Dermis microvascular lymphatic vessel endothelial cell (primary cell): ENCODE measurements around the gene LRRC3B. TPM values are rescaled to one million over a fixed set of nuclear protein-coding genes. Genes with fewer than 3 reads are reported as not detected.

Source experiments
- DNase-seq, 2 donors: peaks; one replicate each; pipeline versions ENCODE4 v3.0.0 to v3.0.0-alpha.2; 2010; ENCODE audit warnings: low read depth in 2 of 2
- total RNA-seq: library from RNA; depleted of rRNA; stranded (reverse); fragments of >200 nt; gene quantifications from 2 replicates; pipeline ENCODE4 v1.2.1, GENCODE V29; 2014

The LRRC3B gene
- total RNA-seq, 1 donor from 2014 or later = not detected

DNA sequence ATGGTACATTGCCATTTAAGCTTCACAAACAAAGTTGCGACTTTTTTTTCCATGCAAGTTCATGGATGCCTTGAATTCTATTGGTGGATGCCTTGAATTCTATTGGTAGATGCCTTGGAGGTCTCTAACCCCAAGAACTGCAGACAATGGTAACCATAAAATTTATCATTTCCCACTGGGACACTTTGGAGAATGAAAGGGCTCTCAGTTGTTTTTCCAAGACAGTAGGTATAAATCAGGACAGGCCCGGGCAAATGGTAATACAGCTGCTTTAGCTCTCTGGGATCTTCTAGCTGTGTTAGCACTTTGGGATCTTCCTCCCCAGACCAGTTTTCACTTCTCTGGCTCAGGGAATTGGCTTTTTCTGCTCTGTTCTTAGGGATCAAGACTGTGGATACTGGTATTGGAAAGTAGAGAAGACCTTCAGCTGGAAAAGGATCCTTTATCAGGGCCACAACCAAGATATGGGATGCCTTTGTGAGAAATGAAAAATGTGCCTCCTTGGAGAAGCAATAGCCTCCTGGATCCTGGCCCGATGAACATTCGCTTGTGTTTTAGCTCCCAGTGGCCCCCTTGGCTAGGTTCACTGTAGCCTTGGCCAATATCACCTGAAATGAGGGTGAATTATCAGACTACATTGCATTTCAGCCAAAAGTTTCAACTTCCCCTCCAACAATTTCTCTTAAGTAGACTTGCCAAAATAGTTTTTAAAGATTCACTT lies 8.3 kb downstream of the LRRC3B start:
- no peak for DNase-seq

DNA sequence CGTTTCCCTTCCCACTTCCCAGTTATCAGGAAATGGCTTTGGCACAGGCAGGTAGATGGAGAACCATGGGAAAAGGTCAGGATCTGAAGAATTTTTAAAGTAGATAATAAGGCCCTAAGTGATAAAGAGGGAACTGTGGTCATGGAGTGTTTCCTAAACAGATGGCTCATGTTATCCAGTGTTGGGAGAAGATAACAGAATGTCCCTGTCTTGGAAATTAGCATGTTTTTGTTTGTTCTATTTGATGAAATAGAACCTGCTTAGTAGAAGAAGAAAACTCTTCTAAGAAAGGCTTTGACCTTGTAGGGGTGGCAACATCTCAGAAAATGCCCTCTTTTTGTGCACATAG lies 8.8 kb downstream of the LRRC3B start:
- DNase-seq = no peak

DNA sequence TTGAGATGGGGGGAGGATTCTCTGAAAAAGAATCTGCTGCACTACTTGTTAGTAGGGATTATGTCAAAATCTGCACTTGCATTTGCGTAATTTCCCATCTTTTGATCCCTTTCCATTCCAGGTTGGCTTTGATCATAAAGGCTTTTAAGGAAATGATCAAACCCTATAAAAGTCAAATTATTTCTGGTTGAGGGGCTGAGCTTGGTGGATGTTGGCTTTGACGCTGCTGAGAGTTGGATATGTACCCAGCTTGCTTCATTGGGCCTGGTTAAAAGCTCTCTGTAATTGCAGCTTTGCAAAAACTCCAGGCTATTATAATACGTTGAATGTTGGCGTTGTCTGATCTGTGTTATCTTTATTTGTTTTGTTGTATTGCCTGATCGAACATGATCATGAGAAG lies 12.0 kb downstream of the LRRC3B start:
- no peak for DNase-seq

DNA sequence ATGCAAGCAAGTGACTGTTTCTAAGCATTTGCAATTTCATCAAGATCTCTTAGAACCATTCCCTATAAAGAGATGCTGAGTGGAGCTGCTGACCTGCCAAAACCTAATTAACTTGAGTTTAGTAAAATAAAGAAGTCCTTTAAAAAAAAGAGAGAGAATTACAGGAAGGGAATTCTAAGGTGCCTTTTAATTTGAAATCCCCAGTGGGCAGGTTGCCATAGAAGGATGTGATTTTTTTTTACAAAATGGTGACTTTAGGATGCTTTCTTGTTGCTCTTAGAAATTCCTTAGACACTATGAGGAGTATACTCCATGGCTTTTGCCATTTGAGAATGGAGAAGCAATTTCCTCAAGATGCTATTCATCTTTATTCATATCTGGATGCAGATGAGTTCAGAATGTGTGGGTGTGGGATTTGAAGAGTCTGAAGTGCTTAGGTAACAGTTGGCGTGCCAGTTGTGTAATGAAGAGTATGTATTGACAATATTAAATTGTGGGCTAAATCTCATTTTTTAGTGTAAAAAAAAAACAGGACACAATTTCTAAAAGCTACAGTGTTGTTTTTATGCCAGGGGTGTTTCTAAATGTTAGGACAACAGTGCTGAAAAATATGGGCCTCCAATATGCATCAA lies 13.6 kb downstream of the LRRC3B start:
- no peak for DNase-seq

DNA sequence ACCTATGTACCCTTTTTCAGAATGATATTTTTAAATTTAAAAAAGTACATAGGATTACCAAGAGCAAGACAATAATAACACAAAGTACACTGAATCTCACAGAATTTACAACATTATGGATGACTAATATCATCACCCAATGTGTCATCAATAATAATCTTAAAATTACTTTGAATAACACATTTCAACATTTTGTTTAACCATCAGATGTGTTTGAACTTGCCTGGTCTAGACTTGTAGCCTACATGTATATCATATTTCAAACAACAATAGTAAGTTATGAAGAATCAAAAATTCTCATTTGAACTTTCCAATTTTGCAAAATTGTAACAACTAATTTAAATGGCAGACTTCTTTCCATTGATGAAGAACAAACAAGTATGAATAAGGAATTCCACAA lies 15.1 kb downstream of the LRRC3B start:
- DNase-seq = no peak

DNA sequence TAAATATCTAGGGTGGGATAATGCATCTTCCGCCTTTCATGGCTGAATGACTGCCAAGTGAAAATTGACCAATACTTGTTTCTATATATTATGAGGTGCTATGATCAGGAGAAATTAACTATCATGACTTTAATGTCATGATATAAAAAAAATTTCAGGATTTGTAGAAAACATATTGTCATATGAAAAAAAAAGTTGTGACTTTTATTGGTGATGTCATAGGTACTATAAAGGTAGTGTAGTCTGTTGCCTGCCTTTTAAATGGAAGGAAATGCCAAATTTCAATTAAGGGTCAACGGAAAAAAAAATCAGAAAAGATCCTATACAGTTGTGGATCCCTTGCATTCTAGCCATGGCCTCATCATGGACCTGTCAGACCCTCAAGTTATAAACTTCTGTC lies 15.5 kb downstream of the LRRC3B start:
- DNase-seq = no peak

DNA sequence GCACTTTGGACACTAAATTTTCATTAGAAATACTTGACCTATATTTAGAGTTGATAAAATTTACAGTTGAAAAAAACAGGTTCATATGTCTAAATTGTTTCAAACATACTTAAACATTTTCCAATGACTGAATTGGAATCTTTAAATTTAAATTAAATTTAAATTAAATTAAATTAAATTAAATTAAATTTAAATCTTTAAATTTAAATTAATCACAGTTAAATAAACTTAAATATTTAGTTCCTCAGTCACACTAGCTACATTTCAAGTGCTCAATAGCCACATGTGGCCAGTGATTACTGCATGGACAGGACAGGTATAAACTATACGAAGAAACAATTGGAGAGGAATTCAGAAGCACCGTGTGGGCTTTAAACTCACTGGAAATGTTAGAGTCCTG lies 16.8 kb downstream of the LRRC3B start:
- no peak for DNase-seq

DNA sequence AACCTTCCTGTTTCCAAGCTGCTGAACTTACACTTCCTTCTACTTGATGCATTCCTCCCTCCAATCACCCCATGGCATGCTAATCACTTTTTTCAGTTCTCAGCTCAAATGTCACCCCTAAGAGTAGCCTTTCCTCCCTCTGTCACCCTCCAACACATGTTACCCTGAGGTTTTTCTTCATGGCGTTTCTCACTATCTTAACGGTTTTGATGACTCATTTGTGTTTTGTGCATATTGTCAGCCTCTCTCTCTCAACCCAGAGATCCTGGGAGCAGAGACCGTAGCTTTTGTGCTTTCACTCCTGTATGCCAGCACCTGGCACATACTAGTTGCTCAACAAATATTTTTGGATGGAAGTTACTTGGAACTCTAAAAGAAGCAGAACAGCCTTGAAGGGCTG lies 24.5 kb downstream of the LRRC3B start:
- DNase-seq = no peak

DNA sequence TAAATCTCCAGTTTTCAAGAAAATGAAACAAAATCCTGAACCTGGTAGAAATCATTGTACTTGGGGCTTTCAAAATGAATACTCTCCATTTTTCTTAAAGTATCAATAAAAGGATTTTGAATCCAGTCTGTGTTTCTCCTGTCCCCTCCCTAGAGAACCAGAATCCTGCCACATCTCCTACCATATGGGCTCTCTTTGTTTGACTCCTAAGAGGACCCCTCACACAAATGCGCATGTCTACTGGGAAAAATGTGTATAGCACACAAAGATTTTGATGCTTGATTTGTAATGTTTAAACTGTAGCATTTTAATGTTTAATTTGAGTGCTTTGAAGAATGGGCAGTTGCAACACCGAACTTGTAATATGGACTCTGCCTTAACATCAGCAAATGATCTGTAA lies 25.9 kb downstream of the LRRC3B start:
- DNase-seq = no peak

DNA sequence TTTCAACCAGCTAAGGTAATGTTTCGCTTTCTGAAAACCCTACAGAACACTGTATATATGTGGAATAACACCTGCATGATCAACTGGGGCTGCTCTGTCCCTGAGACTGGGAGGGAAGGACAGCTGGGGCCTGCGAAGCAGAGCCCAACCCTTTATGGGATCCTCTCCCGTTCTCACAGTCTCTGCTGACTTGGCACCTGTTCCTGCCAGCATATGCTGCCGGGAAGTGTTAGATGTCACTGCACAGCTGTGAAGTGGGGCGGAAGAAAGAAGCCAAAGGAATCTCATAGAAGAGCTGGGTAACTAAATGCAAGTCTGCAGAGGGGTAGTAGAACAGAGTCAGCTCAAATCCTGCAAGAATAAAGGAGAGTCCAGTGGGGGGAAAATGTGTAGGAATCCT lies 29.6 kb downstream of the LRRC3B start:
- DNase-seq = no peak

DNA sequence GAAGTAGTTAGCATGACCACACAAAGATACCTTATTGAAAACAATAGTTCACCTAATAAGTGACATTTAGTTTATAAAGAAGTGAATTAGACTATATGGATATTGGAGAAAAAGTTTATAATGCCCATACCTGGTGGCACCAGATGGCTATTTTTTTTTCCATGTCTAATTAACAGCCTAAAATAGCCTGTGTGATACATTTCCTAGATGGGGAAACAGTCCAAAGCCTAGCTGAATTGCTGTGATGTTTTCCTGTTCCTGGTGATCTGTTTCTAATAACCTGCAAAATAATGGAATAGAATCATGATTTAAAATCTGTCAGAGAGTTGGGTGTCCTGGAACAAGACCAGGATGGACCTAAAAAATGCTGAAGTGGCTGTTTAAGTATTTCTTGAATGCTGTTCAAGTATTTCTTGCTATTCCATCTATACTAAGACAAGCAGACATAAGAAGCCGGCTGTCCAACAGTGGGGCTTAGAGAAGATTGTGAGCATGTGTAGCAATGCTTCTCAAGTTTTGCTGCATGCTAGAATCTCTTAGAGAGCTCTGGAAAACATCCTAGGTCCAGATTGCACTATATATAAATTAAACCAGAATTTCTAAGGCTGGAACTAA lies 31.3 kb downstream of the LRRC3B start:
- DNase-seq = no peak

DNA sequence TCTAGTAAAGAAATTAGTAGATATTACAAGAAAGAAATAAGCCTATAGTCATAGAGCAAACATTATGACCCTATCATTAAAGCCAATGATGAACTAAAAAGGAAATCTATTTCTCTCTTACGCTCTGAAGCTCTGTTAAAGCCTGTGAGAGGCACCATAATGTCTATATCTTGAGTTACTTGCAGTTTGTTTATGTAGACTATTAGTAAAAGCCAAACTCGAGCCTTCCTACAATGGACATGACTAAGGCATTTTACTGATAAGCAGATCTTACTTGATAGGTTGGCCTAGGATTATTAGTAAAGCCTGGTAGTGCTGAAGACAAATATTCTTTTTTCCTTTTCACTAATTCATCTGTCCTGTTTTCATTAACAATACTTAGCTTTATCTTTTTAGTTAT lies 32.7 kb downstream of the LRRC3B start:
- no peak for DNase-seq

DNA sequence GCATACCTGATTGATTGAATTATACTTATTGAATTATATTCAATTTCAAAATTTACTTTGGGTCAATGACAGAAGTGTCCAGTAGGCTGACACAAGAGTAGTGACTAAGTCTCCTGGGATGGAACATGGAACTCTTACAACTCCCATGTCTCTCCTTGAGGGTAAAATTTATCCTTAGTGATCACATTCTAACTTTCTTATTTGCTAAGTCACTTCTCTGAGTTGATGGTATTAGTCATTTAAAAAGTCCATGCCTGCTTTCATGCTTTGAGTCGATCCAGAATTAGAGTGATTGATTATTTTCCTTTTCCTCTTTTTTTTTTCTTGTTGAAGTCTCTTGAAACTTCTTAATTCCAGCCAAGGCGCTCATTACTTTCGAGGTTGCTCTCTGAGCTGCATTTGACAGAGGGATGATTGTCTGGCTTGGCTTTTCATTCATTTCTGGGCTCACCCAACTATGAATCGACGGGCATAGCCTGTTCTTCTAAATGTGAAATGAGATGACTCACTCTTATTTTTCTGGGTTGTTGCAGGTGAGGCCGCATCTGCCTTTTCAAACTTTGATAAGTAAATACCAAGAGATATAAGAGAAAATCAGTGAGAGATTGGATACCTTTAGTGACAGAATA lies 34.9 kb downstream of the LRRC3B start:
- DNase-seq = no peak

DNA sequence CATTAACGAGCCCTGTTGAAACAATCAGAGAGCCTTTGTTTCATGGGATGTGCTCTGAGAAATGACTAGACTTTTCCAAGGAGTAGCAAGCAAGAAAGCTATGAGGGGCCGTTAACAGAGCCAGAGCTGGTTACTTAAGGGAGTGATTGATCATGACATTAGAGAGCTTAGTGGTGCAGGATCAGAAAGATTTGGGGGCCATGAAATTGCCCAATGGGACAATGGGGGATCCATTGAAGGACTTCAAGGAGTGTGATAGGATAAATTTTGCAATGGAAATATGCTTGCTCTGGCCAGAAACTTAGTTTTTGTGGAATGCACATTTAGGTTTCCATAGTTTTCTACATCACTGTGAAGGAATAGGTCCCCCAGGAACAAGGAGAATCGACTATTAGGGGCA lies 45.6 kb downstream of the LRRC3B start:
- DNase-seq = no peak

DNA sequence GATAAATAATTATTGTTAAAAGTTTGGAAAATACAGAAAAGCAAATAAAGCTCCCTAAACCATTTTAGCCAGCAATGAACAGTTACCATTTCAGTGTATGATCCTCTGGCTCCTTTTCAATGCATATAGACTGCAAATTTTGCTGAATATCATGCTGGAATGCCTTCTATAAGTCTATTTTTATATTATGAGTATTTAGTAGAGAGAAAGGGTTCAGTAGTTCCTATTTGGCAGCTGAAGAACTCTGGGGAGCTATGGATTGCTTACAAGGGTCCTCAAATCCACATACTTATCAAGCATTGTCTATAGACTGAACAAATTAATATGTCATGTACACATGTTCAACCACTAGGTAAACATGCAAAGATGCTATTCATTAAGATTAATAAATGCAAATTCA lies 46.1 kb downstream of the LRRC3B start:
- DNase-seq = no peak

DNA sequence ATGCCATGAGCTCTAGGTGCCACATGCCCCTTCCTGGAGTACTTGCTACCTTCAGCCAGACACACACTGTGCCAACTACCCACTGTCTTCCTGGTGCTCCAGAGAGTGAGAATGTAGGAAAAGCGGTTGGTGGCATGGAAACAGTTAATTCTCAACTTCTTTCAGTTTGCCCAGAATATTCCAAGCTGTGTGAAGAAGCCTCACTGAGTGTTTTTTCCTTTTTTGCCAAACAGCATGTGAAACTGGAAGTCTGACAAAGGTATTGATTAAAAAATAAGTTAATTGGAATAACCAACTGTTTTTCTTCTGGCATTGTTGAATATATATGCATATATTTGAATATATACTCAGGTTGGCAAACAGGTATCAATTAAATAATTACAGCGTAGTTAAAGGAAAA lies 52.8 kb downstream of the LRRC3B start:
- DNase-seq = no peak

DNA sequence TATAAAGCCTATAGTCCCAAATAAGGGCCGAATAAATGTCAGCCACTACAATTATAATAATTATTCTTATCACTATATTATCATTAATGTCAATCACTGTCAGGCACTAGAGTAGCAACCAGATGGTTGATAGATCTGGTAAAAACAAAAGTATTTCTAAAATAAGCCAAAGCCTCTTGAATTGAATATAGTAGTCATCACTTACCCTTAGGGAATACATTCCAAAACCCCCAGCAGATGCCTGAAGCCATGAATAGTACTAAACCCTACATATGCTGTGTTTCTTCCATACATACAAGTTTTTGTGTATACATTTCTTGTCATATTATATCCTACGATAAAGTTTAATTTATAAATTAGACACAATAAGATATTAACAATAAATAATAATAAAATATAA lies 59.1 kb downstream of the LRRC3B start:
- DNase-seq = no peak

DNA sequence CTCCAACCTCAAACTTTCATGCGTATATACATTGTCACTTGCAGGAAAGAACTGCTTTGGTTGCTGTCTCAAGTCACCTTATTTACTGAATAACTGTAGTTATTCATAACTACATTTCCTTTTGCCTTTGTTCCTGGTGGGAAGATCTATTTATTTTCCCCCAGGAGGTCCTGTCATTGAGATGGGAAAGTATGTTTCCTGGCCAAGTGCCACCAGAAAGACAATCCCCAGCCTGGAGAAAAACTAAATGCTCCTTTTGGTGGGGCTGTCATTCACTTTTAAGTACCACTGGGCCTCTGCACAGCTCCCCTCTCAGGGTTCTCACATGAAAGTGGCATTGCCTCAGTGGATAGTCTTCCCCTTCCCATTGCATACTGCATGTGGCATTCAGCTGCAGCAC lies 59.8 kb downstream of the LRRC3B start:
- DNase-seq = no peak

DNA sequence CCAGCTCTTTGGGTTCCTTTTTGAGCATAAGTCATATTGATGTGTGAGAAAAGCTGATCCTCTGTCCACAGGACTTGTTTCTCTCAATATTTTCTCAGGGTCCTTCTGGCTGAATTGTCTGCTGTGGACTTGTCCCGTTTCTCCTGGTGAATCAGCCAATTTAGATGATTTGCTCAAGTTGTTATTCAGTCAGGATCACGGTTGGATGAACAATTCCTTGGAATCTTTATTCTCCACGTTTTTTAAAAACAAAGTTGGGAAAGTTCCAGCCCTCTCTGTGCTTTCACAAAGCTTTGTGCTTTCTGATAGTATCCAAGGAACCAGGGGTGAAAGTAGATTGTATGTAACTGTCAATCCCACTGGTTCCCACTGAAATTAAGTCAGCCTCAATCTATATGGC lies 61.3 kb downstream of the LRRC3B start:
- DNase-seq = no peak

DNA sequence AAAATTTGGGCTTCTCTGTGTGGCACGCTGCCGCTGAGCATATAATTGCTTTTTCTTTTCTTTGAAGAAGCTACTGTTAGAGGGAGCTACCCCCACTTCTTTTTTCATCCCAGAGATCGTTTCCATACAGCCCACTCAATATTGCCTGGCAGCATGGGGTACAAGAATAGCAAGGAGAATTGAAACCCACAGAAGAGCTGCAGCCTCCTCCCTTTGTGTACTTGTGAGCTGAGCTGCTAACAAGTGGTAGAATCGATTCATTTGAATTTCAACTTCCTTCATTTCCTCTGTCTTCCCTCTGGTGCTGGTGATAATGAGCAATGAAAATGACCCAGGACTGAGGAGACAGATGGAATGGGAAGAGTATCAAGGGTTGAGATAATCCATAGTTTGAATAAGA lies 64.9 kb downstream of the LRRC3B start:
- no peak for DNase-seq

DNA sequence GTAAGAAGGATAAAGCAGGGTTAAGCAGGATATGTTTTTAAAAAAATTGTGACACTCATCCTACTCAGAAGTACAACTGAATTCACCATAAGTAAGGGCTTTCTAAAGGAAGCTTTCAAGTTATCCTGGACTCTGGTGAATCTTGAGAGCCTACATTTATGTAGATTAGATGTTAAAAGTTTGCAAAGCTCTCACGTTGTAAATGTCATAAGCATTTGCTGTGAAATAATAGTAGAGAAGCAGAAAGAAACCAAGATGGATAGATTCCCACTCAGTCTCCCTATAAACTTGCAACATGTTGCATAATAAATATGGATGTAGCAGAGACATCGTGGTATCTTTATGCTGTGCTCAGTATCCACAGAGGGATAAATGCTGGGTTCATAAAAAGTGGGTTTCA lies 77.0 kb downstream of the LRRC3B start:
- no peak for DNase-seq

DNA sequence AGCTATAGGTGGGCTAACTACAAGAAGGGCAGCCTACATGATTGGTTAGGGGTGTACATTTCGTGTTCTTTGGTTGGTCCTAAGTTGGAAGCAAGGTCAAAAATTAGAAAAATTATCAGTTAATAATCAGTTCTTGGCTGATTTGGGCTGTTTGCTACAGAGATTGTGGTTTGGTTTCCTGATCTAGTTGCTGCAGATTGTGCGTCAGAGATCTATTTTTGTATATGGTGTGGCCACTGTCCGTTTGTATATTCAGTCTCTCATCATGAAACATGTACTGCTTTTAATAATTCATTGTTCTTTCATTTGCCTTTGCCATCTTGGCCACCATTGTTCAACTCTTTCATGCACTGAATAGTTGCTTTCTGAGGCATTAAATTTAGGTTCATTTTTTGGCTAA lies 80.9 kb downstream of the LRRC3B start:
- no peak for DNase-seq

DNA sequence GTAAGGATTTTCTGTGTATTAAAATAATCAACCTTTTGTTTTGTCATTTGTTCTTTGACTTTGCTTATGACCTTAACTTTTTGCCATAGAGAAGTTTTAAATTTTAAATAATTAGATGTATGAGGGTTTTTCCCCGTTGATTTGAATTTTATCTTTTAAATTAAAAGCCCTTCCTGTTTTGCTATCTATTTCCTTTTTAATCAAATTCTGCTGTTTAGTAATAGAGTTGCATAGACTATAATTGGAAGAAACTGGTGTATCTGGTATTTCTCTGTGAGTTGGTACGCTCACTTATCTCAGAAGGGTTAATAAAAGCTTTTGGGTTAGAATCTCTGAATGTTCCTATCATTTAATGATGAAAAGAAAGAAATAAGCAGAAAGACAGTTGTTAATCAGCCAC lies 82.2 kb downstream of the LRRC3B start:
- DNase-seq = no peak
